Right cardiac atrium (tissue), 5 donors: ENCODE results near the gene SPINT1. TPM values are rescaled to one million over a fixed set of nuclear protein-coding genes. Genes with fewer than 3 reads are reported as not detected.

Source experiments
- ATAC-seq, 2 donors: fragments of 200-7000 bp; cut with Tn5 transposase; one replicate each; pipeline versions ENCODE4 v1.8.0 to v1.9.1; 2020; ENCODE audit warnings: moderate library complexity in 2 of 2, mild to moderate bottlenecking in 1 of 2
- DNase-seq, 3 donors: peaks; one replicate each; pipeline ENCODE4 v3.0.0-alpha.2; 2020
- H3K27ac ChIP-seq: one replicate; pipeline ENCODE4 v1.5.1; 2013; ENCODE audit warnings: mild to moderate bottlenecking, low read length, control low read depth, moderate library complexity
- H3K27me3 ChIP-seq: one replicate; pipeline ENCODE4 v1.6.1; 2013; ENCODE audit not compliant: control insufficient read depth, insufficient read depth
- H3K4me1 ChIP-seq: one replicate; pipeline ENCODE4 v1.6.1; 2013; ENCODE audit warnings: low read length; ENCODE audit not compliant: control insufficient read depth, insufficient read depth
- H3K4me3 ChIP-seq: one replicate; pipeline ENCODE4 v1.5.1; 2013; ENCODE audit warnings: low read length, control low read depth
- H3K9me3 ChIP-seq: one replicate; pipeline ENCODE4 v1.6.1; 2013; ENCODE audit warnings: low read length; ENCODE audit not compliant: control insufficient read depth
- WGBS: extraction: QIAGEN DNeasy Blood & Tissue Kit; methylation state at CpG from one replicate; pipeline ENCODE4 v1.1.7; 2013; 5-methylcytosine and 5-hydroxymethylcytosine counted together
- intact Hi-C, 4 donors: fragments of 100-400 bp; cut with DNase I; formaldehyde crosslinking; loops; one replicate each; pipeline versions ENCODE4 v1.11.0 to v1.14.0; 2022 to 2023
- polyA plus RNA-seq: library from polyadenylated mRNA; stranded (reverse); fragments of 200-250 nt; gene quantifications from one replicate; pipeline ENCODE4 v1.2.3, GENCODE V29; 2013
- total RNA-seq, 4 donors: library from RNA; stranded (reverse); fragmentation: NEBNext Ultra II Directional; extraction: Animal tissue kit (Norgen Biotek cat#: 25700); gene quantifications; one replicate each; pipeline ENCODE4 v1.2.1, GENCODE V29; 2021
- donor health status: healthy with polysubstance abuse.
- donor health status: DM: no; HTN: yes; CAD: no.
- donor health status: DM: no; HTN: no; CAD: no.
- donor health status: DM: no; HTN: yes; CAD: no; lungs with severe emphysema.
- donor health status: DM: yes; HTN: yes; CAD: no.

SPINT1 gene
- total and polyA plus RNA-seq, 5 donors, result 0.43 to 1.1 (median 0.58) TPM

- Histone ChIP-seq H3K27me3 (no peaks in the 10 kb centered on the region), H3K4me1 (no peaks in the 10 kb centered on the region), H3K9me3 (no peaks in the 10 kb centered on the region), H3K4me3 (no peak overlapping the region), H3K27ac (no peak overlapping the region)
- ATAC-seq, result no peak
- 67% methylated on average over 2 of the region's 2 CpGs for WGBS
- intact Hi-C loops, result no loop called here
- DNase-seq, result no peak
Observed at GRCh38 chr15:40830884-40831283, 13.0 kb upstream of the SPINT1 start.

- intact Hi-C loops, result no loop called here
- ATAC-seq, result no peak
- 69% methylated on average over 1 of the region's 1 CpG for WGBS
- Histone ChIP-seq H3K4me1 (no peaks in the 10 kb centered on the region), H3K9me3 (no peaks in the 10 kb centered on the region), H3K4me3 (no peak overlapping the region), H3K27ac (no peak overlapping the region), H3K27me3 (no peaks in the 10 kb centered on the region)
- no peak for DNase-seq
Observed at GRCh38 chr15:40831861-40832260, 12.0 kb upstream of the SPINT1 start.

DNA sequence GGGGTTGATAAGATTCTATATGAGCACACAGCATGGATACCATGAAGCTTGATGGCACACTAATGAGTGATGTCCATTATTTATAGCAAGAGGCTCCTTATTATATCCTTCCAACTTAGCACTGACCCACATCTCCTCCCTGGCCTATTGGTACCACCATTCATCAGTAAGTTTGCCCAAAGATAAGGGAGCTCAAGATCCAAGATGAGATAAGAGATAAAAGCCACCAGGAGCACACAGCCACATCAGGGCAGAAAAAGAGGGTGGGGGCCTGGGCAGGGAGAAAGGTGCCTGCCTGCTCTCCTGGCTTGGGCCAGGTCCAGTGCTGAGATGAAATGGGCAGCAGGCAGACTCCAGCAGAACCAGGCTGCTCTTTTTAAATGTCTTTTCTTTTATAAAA lies 10.9 kb upstream of the SPINT1 start:
- Histone ChIP-seq H3K4me3 (no peak overlapping the region), H3K27ac (no peak overlapping the region), H3K27me3 (no peaks in the 10 kb centered on the region), H3K4me1 (no peaks in the 10 kb centered on the region), H3K9me3 (no peaks in the 10 kb centered on the region)
- ATAC-seq (no peak), DNase-seq (no peak)
- intact Hi-C loops, result no loop called here

GRCh38 chr15:40836020-40836419 lies 7.8 kb upstream of the SPINT1 start:
- Histone ChIP-seq H3K27ac (no peak overlapping the region), H3K27me3 (no peaks in the 10 kb centered on the region), H3K4me1 (no peaks in the 10 kb centered on the region), H3K4me3 (no peak overlapping the region), H3K9me3 (no peaks in the 10 kb centered on the region)
- ATAC-seq (no peak), DNase-seq (no peak)
- intact Hi-C loops, result no loop called here
- WGBS, result 90% methylated on average over 1 of the region's 1 CpG

DNA sequence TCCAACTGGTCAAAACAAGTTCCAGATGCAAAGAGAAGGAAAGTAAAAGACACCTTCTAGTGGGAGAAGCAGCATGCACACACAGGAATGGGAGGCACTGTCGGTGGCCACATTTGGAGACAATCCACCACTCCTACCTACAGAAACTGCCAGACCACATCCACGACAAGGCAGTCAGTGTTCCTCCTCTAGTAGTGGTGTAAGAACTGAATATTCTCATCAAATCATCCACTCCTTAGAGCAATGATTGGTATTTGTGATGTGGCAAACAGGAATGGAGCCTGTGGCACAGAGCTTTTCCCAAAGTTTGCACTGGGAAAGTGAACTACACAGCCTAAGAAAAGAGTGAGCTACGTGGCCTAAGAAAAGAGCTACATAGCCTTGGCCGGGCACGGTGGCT lies 5.1 kb upstream of the SPINT1 start:
- H3K27ac ChIP-seq, result no peak overlapping the region
- no peaks in the 10 kb centered on the region for H3K4me1 ChIP-seq
- intact Hi-C loops, result no loop called here
- H3K4me3 ChIP-seq, result no peak overlapping the region
- WGBS, result 79% methylated on average over 5 of the region's 5 CpGs
- no peaks in the 10 kb centered on the region for H3K9me3 ChIP-seq
- no peaks in the 10 kb centered on the region for H3K27me3 ChIP-seq
- ATAC-seq, result no peak
- DNase-seq, result no peak

DNA sequence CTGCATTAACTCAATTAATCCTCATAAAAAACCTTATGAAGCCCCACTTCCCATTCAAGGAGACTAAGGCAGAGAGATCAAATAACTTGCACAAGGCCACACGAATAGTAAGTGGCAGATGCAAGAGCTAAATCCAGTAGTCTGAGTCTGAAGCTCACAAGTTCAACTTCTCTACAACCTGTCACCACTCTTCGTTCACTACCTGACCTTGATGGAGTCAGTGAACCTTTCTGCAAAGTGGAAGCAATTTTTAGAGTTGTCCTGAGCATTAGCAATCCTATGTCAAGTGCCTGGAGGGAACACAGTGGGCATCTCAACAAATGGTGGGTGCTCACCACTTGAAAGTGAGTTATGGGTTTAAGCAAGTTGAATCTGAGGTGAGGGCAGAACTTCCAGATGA lies 2.1 kb upstream of the SPINT1 start:
- H3K4me3 ChIP-seq, result no peak overlapping the region
- ATAC-seq (no peak), DNase-seq (no peak)
- intact Hi-C loops, result no loop called here
- no peak overlapping the region for H3K27ac ChIP-seq
- no peaks in the 10 kb centered on the region for H3K27me3 ChIP-seq
- 64% methylated on average over 2 of the region's 2 CpGs for WGBS
- H3K4me1 ChIP-seq, result peaks cover 2% of the 10 kb centered on the region
- H3K9me3 ChIP-seq, result no peaks in the 10 kb centered on the region

- WGBS, result 20% methylated on average over 34 of the region's 34 CpGs
- ATAC-seq, result no peak
- intact Hi-C loops, result no loop called here
Observed at GRCh38 chr15:40843261-40843884, 475 bp upstream of the SPINT1 start.

DNA sequence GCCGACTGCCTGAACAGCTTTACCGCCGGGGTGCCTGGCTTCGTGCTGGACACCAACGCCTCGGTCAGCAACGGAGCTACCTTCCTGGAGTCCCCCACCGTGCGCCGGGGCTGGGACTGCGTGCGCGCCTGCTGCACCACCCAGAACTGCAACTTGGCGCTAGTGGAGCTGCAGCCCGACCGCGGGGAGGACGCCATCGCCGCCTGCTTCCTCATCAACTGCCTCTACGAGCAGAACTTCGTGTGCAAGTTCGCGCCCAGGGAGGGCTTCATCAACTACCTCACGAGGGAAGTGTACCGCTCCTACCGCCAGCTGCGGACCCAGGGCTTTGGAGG lies 815 bp downstream of the SPINT1 start:
- peak; percentile 38 to 53 for ATAC-seq
- intact Hi-C loops, result no loop called here
- Histone ChIP-seq H3K27ac (no peak overlapping the region), H3K4me3 (peak overlapping the region; percentile 41), H3K4me1 (peaks cover 2% of the 10 kb centered on the region), H3K27me3 (no peaks in the 10 kb centered on the region), H3K9me3 (no peaks in the 10 kb centered on the region)
- WGBS, result 2% methylated on average over 28 of the region's 28 CpGs
- peak in 2 of 3 donors; percentile 60 to 72 for DNase-seq

More at GRCh38 chr15:40843261-40843884, 475 bp upstream of the SPINT1 start:
- Histone ChIP-seq H3K9me3 (no peaks in the 10 kb centered on the region), H3K4me1 (peaks cover 2% of the 10 kb centered on the region), H3K4me3 (peak overlapping the region; percentile 41), H3K27me3 (no peaks in the 10 kb centered on the region), H3K27ac (no peak overlapping the region)
- DNase-seq, result no peak

GRCh38 chr15:40845036-40845435 lies 1.2 kb downstream of the SPINT1 start:
- Histone ChIP-seq H3K27ac (no peak overlapping the region), H3K27me3 (no peaks in the 10 kb centered on the region), H3K4me3 (peak overlapping the region; percentile 41), H3K9me3 (no peaks in the 10 kb centered on the region), H3K4me1 (peaks cover 2% of the 10 kb centered on the region)
- DNase-seq (no peak), ATAC-seq (no peak)
- WGBS, result 55% methylated on average over 12 of the region's 12 CpGs
- intact Hi-C loops, result no loop called here

DNA sequence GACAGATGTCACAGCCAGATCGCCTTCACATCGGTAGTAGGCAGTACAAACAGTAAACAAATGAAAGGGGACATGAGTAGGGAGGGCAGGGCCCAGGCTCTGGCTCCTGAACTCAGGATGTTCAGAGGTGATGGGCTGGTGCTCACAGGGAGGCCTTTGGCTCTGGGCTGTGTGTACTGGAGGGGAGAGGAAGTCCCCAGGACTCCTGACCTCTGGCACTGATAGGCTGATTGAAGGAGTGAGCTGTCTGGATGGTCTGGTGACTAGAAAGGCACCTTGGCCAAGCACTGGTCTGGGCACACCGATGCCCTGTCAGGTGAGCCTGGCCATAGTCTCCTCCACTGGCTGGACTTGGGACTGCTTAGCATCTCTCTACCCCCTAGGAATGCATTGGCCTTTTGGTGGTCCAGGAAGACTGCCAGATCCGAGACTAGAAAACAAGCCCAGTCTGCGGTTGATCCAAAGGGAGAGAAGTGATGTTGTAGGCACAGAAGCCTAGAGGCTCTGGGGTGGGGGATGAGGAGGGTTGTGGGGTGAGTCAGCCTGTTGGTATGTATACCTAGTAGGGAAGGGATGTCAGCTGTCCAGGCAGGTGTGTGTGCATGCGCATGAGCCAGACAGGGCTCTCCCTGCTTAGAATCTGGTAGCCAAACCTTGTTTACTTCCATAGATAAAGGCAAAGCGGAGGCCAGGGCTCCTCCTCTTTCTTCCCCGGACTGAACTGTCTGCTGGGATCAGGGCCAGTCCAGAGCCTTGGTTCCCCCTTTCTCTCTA lies 1.9 kb downstream of the SPINT1 start:
- H3K27ac ChIP-seq, result no peak overlapping the region
- no peaks in the 10 kb centered on the region for H3K27me3 ChIP-seq
- H3K4me3 ChIP-seq, result no peak overlapping the region
- H3K4me1 ChIP-seq, result peaks cover 2% of the 10 kb centered on the region
- ATAC-seq (no peak), DNase-seq (no peak)
- no peaks in the 10 kb centered on the region for H3K9me3 ChIP-seq
- intact Hi-C loops, result no loop called here
- WGBS, result 83% methylated on average over 8 of the region's 8 CpGs

DNA sequence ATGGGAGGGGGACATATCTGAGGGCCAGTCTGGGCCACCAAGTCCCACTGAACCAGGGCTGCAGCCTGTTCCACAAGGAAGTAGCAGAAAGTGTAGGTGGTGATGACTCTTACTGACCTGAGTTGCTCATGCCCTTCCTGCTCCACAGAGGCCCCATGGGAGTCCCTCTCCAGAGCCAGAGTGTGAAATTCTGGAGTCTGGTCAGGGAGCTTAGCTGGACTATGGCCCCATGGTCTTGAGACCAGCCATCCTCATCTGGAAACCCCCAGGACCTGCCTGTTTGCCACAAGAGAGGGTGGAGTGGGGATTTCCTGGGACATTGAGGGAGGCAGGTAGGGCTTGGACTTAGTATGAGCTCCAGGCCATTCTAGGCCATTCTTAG lies 3.0 kb downstream of the SPINT1 start:
- H3K4me3 ChIP-seq, result no peak overlapping the region
- H3K27ac ChIP-seq, result no peak overlapping the region
- H3K27me3 ChIP-seq, result no peaks in the 10 kb centered on the region
- no peak for DNase-seq
- H3K9me3 ChIP-seq, result no peaks in the 10 kb centered on the region
- no peak for ATAC-seq
- intact Hi-C loops, result no loop called here
- peaks cover 2% of the 10 kb centered on the region for H3K4me1 ChIP-seq
